Measurements from ENCODE around the gene KCNAB1.
A peak's percentile ranks its signal among the peaks of the same experiment; 100 is the strongest.

KCNAB1 gene

GRCh38 chr3:156497326-156497725, 376.9 kb downstream of the KCNAB1 start:
- no peak for DNase-seq (ENCODE audit: low spot score)

GRCh38 chr3:156498307-156498706, 377.9 kb downstream of the KCNAB1 start:
- DNase-seq (ENCODE audit: low spot score) = no peak

- no peak for DNase-seq (ENCODE audit: low spot score)
These were observed 386.9 kb downstream of the KCNAB1 start for GRCh38 chr3:156507285-156507684.

GRCh38 chr3:156509189-156510174, 389.1 kb downstream of the KCNAB1 start:
- DNase-seq (ENCODE audit: low spot score) = peak; percentile 74

- no peak for DNase-seq (ENCODE audit: low spot score)
These were observed 391.8 kb downstream of the KCNAB1 start for GRCh38 chr3:156511987-156512677.

- DNase-seq (ENCODE audit: low spot score) = no peak
These were observed 393.2 kb downstream of the KCNAB1 start for GRCh38 chr3:156513619-156514018.

- DNase-seq (ENCODE audit: low spot score) = no peak
These were observed 395.9 kb downstream of the KCNAB1 start for GRCh38 chr3:156516284-156516683.

GRCh38 chr3:156516961-156517360, 396.6 kb downstream of the KCNAB1 start:
- no peak for DNase-seq (ENCODE audit: low spot score)

- DNase-seq (ENCODE audit: low spot score) = peak; percentile 36
These were observed 398.3 kb downstream of the KCNAB1 start for GRCh38 chr3:156518726-156519125.

- DNase-seq (ENCODE audit: low spot score) = no peak
These were observed 399.4 kb downstream of the KCNAB1 start for GRCh38 chr3:156519758-156520162.

GRCh38 chr3:156522673-156523072, 402.3 kb downstream of the KCNAB1 start:
- DNase-seq (ENCODE audit: low spot score) = no peak

GRCh38 chr3:156525808-156526207, 405.4 kb downstream of the KCNAB1 start:
- DNase-seq (ENCODE audit: low spot score) = no peak

GRCh38 chr3:156527060-156527459, 406.7 kb downstream of the KCNAB1 start:
- DNase-seq (ENCODE audit: low spot score) = no peak

GRCh38 chr3:156530980-156531379, 410.6 kb downstream of the KCNAB1 start:
- no peak for DNase-seq (ENCODE audit: low spot score)

- DNase-seq (ENCODE audit: low spot score) = no peak
These were observed 412.4 kb downstream of the KCNAB1 start for GRCh38 chr3:156532730-156533129.

GRCh38 chr3:156533205-156533604, 412.8 kb downstream of the KCNAB1 start:
- DNase-seq (ENCODE audit: low spot score) = no peak

GRCh38 chr3:156535162-156535627, 414.8 kb downstream of the KCNAB1 start:
- peak; percentile 91 for DNase-seq (ENCODE audit: low spot score)

GRCh38 chr3:156535798-156536197, 415.4 kb downstream of the KCNAB1 start:
- no peak for DNase-seq (ENCODE audit: low spot score)

GRCh38 chr3:156536524-156537316, 416.3 kb downstream of the KCNAB1 start:
- no peak for DNase-seq (ENCODE audit: low spot score)

GRCh38 chr3:156539051-156539450, 418.7 kb downstream of the KCNAB1 start:
- no peak for DNase-seq (ENCODE audit: low spot score)

GRCh38 chr3:156539802-156540201, 419.4 kb downstream of the KCNAB1 start:
- no peak for DNase-seq (ENCODE audit: low spot score)

All from AG20443 (cell line).